Uterus (tissue), 2 donors: Measurements from ENCODE around the gene STYK1.

Experiments used
- CTCF ChIP-seq, 4 experiments: fragments of 200-600 bp in 2 of 4; fragments of 450-650 bp in 2 of 4; sonication (generic) in 2 of 4; IDR thresholded peaks; one replicate each; pipeline ENCODE4 v1.5.1; 2016 to 2019; ENCODE audit warnings: antibody characterized with exemption in 4 of 4, mild to moderate bottlenecking in 2 of 4, moderate library complexity in 1 of 4
- POLR2A ChIP-seq, 2 donors: fragments of 450-650 bp; IDR thresholded peaks; one replicate each; pipeline ENCODE4 v1.6.1; 2016; ENCODE audit warnings: antibody characterized with exemption in 2 of 2, mild to moderate bottlenecking in 1 of 2, moderate library complexity in 1 of 2

GRCh38 chr12:10718279-10718821 is 44.5 kb upstream of the STYK1 start:
- TF ChIP-seq CTCF (IDR thresholded peaks at IDR 0.05) (no peak), POLR2A (IDR thresholded peaks at IDR 0.05) (no peak)
